HCT116 (cell line): Measurements from ENCODE around the gene KIAA0319L. TPM values are rescaled to one million over a fixed set of nuclear protein-coding genes. Genes with fewer than 3 reads are reported as not detected.

Experiments
- ATAC-seq: fragments of 200-7000 bp; cut with Tn5 transposase; 2 replicates; pipeline ENCODE4 v1.9.1; 2020; ENCODE audit warnings: mild to moderate bottlenecking, moderate library complexity
- BruUV-seq: library from RNA; stranded (reverse); fragments of 400-500 nt; replicated peaks from 2 replicates; lab custom pipeline; 2021; lab: Mats Ljungman, UMichigan
- CTCF ChIA-PET: fragments of 300-600 bp; sonication (Branson Sonifier 250); formaldehyde crosslinking; loops from one replicate; lab custom pipeline; 2021; ENCODE audit warnings: antibody characterized with exemption; lab: Charles Lee
- POLR2A ChIA-PET: fragments of 300-600, 350-600 bp; sonication (Branson Sonifier 250); formaldehyde crosslinking; loops from one replicate; lab custom pipeline; 2021; ENCODE audit warnings: antibody characterized with exemption; lab: Charles Lee
- RAD21 ChIA-PET, 2 experiments: fragments of 300-600 bp; sonication (Branson Sonifier 250); formaldehyde crosslinking; loops; one replicate each; lab custom pipeline; 2023; ENCODE audit warnings: low total read pairs in 2 of 2; ENCODE audit not compliant: uncharacterized antibody in 2 of 2, unreplicated experiment in 2 of 2, low non-redundant PET in 1 of 2; lab: Charles Lee
- DNase-seq: peaks from one replicate; pipeline ENCODE4 v3.0.0-alpha.2; 2010; ENCODE audit warnings: low read depth, low spot score
- H2AFZ ChIP-seq: fragments of 200-600 bp; shearing (Covaris generic), sonication (generic); 2 replicates; pipeline ENCODE4 v1.6.1; 2017; ENCODE audit warnings: low read depth, mixed run types, mixed read lengths, antibody characterized with exemption, low read length; ENCODE audit not compliant: poor library complexity, severe bottlenecking
- H3K27ac ChIP-seq: 2 replicates; pipeline ENCODE4 v1.5.1; 2012; ENCODE audit warnings: low read depth, low read length
- H3K27me3 ChIP-seq: fragments of 200-600 bp; sonication (generic); 2 replicates; pipeline ENCODE4 v1.6.1; 2016; ENCODE audit warnings: mixed run types, low read length, mixed read lengths; ENCODE audit not compliant: insufficient read depth
- H3K36me3 ChIP-seq, 2 experiments: fragments of 200-500 bp in 1 of 2; fragments of 200-600 bp in 1 of 2; sonication (Bioruptor generic) in 1 of 2; sonication (generic) in 1 of 2; 2 replicates each; pipeline versions ENCODE4 v1.5.1 to v1.6.1; 2014 to 2016; ENCODE audit warnings: low read length in 2 of 2, inconsistent platforms in 1 of 2, mixed read lengths in 1 of 2, mixed run types in 1 of 2; ENCODE audit not compliant: insufficient read depth in 2 of 2, control insufficient read depth in 1 of 2
- H3K4me1 ChIP-seq, 2 experiments: fragments of 200-600 bp in 1 of 2; sonication (generic) in 1 of 2; 2 replicates each; pipeline versions ENCODE4 v1.5.1 to v1.6.1; 2012 to 2017; ENCODE audit warnings: low read length in 2 of 2, inconsistent platforms in 1 of 2, mild to moderate bottlenecking in 1 of 2, mixed read lengths in 1 of 2, mixed run types in 1 of 2, moderate library complexity in 1 of 2; ENCODE audit not compliant: insufficient read depth in 2 of 2, control insufficient read depth in 1 of 2
- H3K4me2 ChIP-seq: fragments of 200-600 bp; sonication (generic); 2 replicates; pipeline ENCODE4 v1.6.1; 2017; ENCODE audit warnings: mixed run types, low read length, mixed read lengths
- H3K4me3 ChIP-seq, 2 experiments: fragments of 200-600 bp in 1 of 2; sonication (generic) in 1 of 2; replicated peaks in 1 of 2; 2 replicates each; pipeline ENCODE4 v1.5.1; 2011 to 2016; ENCODE audit warnings: low read length in 2 of 2, control low read depth in 1 of 2, low read depth in 1 of 2, mild to moderate bottlenecking in 1 of 2, mixed read lengths in 1 of 2, mixed run types in 1 of 2
- H3K79me2 ChIP-seq: fragments of 200-600 bp; sonication (generic); 2 replicates; pipeline ENCODE4 v1.6.1; 2017; ENCODE audit warnings: mild to moderate bottlenecking, mixed run types, low read length, moderate library complexity, mixed read lengths; ENCODE audit not compliant: insufficient read depth
- H3K9ac ChIP-seq: fragments of 200-600 bp; sonication (generic); 2 replicates; pipeline ENCODE4 v1.6.1; 2016; ENCODE audit warnings: low read length, mixed read lengths
- H3K9me2 ChIP-seq: fragments of 200-600 bp; sonication (generic), shearing (Covaris generic); 2 replicates; pipeline ENCODE4 v1.6.1; 2017; ENCODE audit warnings: mixed run types, mild to moderate bottlenecking, moderate library complexity; ENCODE audit not compliant: insufficient read depth
- H3K9me3 ChIP-seq, 2 experiments: fragments of 200-500 bp in 1 of 2; fragments of 200-600 bp in 1 of 2; sonication (Bioruptor generic) in 1 of 2; sonication (generic) in 1 of 2; 2 replicates each; pipeline ENCODE4 v1.6.1; 2014 to 2017; ENCODE audit warnings: low read length in 2 of 2, mixed read lengths in 2 of 2, inconsistent platforms in 1 of 2, low read depth in 1 of 2, mild to moderate bottlenecking in 1 of 2, mixed run types in 1 of 2, moderate library complexity in 1 of 2; ENCODE audit not compliant: control insufficient read depth in 1 of 2, insufficient read depth in 1 of 2
- H4K20me1 ChIP-seq: fragments of 200-600 bp; sonication (generic), shearing (Covaris generic); 2 replicates; pipeline ENCODE4 v1.6.1; 2017; ENCODE audit warnings: mixed run types, mild to moderate bottlenecking, moderate library complexity; ENCODE audit not compliant: insufficient read depth
- ATF3 ChIP-seq: IDR thresholded peaks from 2 replicates; pipeline ENCODE4 v1.6.1; 2012
- CBX3 ChIP-seq: IDR thresholded peaks from 2 replicates; pipeline ENCODE4 v1.6.1; 2012; ENCODE audit warnings: low read depth
- CEBPB ChIP-seq: IDR thresholded peaks from 2 replicates; pipeline ENCODE4 v1.6.1; 2012; ENCODE audit warnings: low read depth
- CTCF ChIP-seq, 3 experiments: fragments of 200-600 bp in 1 of 3; sonication (generic) in 1 of 3; IDR thresholded peaks in 2 of 3; conservative IDR thresholded peaks in 1 of 3; 2 replicates each; pipeline ENCODE4 v1.5.1; 2012 to 2017; ENCODE audit warnings: low read depth in 2 of 3, low read length in 2 of 3, antibody characterized with exemption in 1 of 3, borderline replicate concordance in 1 of 3, control low read depth in 1 of 3, mild to moderate bottlenecking in 1 of 3, mixed read lengths in 1 of 3, mixed run types in 1 of 3, moderate library complexity in 1 of 3; ENCODE audit not compliant: insufficient read depth in 1 of 3
- EGR1 ChIP-seq: IDR thresholded peaks from 2 replicates; pipeline ENCODE4 v1.6.1; 2012; ENCODE audit warnings: low read depth
- ELF1 ChIP-seq: IDR thresholded peaks from 2 replicates; pipeline ENCODE4 v1.6.1; 2012; ENCODE audit warnings: low read depth, borderline replicate concordance
- EZH2 ChIP-seq: fragments of 200-600 bp; sonication (generic); IDR thresholded peaks from 2 replicates; pipeline ENCODE4 v1.6.1; 2017; ENCODE audit warnings: antibody characterized with exemption, mixed run types
- FOSL1 ChIP-seq: IDR thresholded peaks from 2 replicates; pipeline ENCODE4 v1.6.1; 2012; ENCODE audit warnings: low read depth
- SIN3A ChIP-seq: IDR thresholded peaks from 2 replicates; pipeline ENCODE4 v1.6.1; 2012; ENCODE audit warnings: low read depth
- SP1 ChIP-seq: IDR thresholded peaks from 2 replicates; pipeline ENCODE4 v1.6.1; 2012; ENCODE audit warnings: low read depth
- SRF ChIP-seq: IDR thresholded peaks from 2 replicates; pipeline ENCODE4 v1.6.1; 2012; ENCODE audit warnings: low read depth
- TCF7L2 ChIP-seq: IDR thresholded peaks from 2 replicates; pipeline ENCODE4 v1.7.0; 2011; ENCODE audit warnings: borderline replicate concordance, inconsistent platforms; ENCODE audit not compliant: insufficient read depth, insufficient read length; ENCODE audit errors: extremely low read depth
- ZBTB33 ChIP-seq: IDR thresholded peaks from 2 replicates; pipeline ENCODE4 v1.6.1; 2011; ENCODE audit warnings: mild to moderate bottlenecking, low read length, moderate library complexity; ENCODE audit not compliant: insufficient replicate concordance; ENCODE audit errors: extremely low read depth
- ZFX ChIP-seq: fragments of 450-650 bp; IDR thresholded peaks from 2 replicates; pipeline ENCODE4 v1.6.1; 2017
- ZNF274 ChIP-seq: fragments of 200-500 bp; sonication (Bioruptor generic); IDR thresholded peaks from 2 replicates; pipeline ENCODE4 v1.6.1; 2014; ENCODE audit warnings: mild to moderate bottlenecking, low read depth, low read length, inconsistent platforms
- intact Hi-C: fragments of 100-400 bp; cut with micrococcal nuclease; formaldehyde crosslinking; loops from 2 replicates; pipeline ENCODE4 v1.10.0; 2022
- total RNA-seq: library from RNA; stranded (reverse); gene quantifications from one replicate; pipeline ENCODE4 v1.2.1, GENCODE V29; 2021; ENCODE audit not compliant: unreplicated experiment

KIAA0319L gene
- total RNA-seq, 1 experiment from 2014 or later, result 35.6 TPM

- Histone ChIP-seq H3K4me1 (no peaks in the 10 kb centered on the region), H3K9me3 (no peaks in the 10 kb centered on the region), H3K27ac (no peak overlapping the region), H3K9ac (no peak overlapping the region), H3K9me2 (no peaks in the 10 kb centered on the region), H2AFZ (no peak overlapping the region), H3K4me3 (no peak overlapping the region)
- POLR2A ChIA-PET, result no interaction called here
- RAD21 ChIA-PET, result no interaction called here
- CTCF ChIA-PET, result no interaction called here
- no peak for ATAC-seq
- TF ChIP-seq ATF3, result no peak
- no peak for TF ChIP-seq CEBPB
- TF ChIP-seq EGR1, result no peak
- TF ChIP-seq ZFX, result no peak
- TF ChIP-seq ZBTB33, result no peak
- no peak for TF ChIP-seq SP1
- TF ChIP-seq CTCF (IDR thresholded peaks at IDR 0.05 in 2 of 3, conservative IDR thresholded peaks at IDR 0.05 in 1 of 3; ENCODE audit: borderline replicate concordance in 1 of 3, insufficient read depth in 1 of 3, low read depth in 2 of 3, low read length in 2 of 3), result no peak
- TF ChIP-seq FOSL1, result no peak
- no peak for TF ChIP-seq EZH2
- TF ChIP-seq TCF7L2, result no peak
- TF ChIP-seq CBX3, result no peak
- TF ChIP-seq SIN3A, result no peak
- no peak for TF ChIP-seq SRF
- TF ChIP-seq ZNF274, result no peak
- TF ChIP-seq ELF1, result no peak
- TF ChIP-seq, all 23 proteins: peak for 0
- BruUV-seq, result no TSS peak
- intact Hi-C loops, result no loop called here
- no peaks in the 10 kb centered on the region for H3K79me2 ChIP-seq
- H3K4me2 ChIP-seq, result no peak overlapping the region
- no peak for DNase-seq
- H3K36me3 ChIP-seq, result peaks cover 0 to 8% of the 10 kb centered on the region in 2 experiments; a peak in 1 of 4 replicates
- no peaks in the 10 kb centered on the region for H4K20me1 ChIP-seq
- H3K27me3 ChIP-seq, result no peaks in the 10 kb centered on the region
These were observed 30.5 kb upstream of the KIAA0319L start for GRCh38 chr1:35587736-35588135.
